WTC11 (cell line): Measurements from ENCODE around the gene POU5F1. TPM values are rescaled to one million over a fixed set of nuclear protein-coding genes. Genes with fewer than 3 reads are reported as not detected.

Experiments used
- ATAC-seq: fragments of 200-7000 bp; cut with Tn5 transposase; 2 replicates; pipeline ENCODE4 v1.10.0; 2021; ENCODE audit warnings: mild to moderate bottlenecking, moderate library complexity
- CTCF ChIA-PET: fragments of 300-600 bp; sonication (Branson Sonifier 250); formaldehyde crosslinking; loops from one replicate; lab custom pipeline; 2021; ENCODE audit warnings: antibody characterized with exemption; lab: Charles Lee
- POLR2A ChIA-PET: fragments of 350-600 bp; sonication (Branson Sonifier 250); formaldehyde crosslinking; loops from one replicate; lab custom pipeline; 2021; ENCODE audit warnings: antibody characterized with exemption; lab: Charles Lee
- DNase-seq: peaks from one replicate; pipeline ENCODE4 v3.0.0; 2021; ENCODE audit warnings: low spot score
- H3K27ac Mint-ChIP-seq: 2 replicates; pipeline ENCODE4 v1.8.0; 2021; ENCODE audit warnings: mixed read lengths
- H3K27me3 Mint-ChIP-seq: 2 replicates; pipeline ENCODE4 v1.8.0; 2021; ENCODE audit warnings: low read depth, mild to moderate bottlenecking, moderate library complexity, mixed read lengths
- H3K36me3 Mint-ChIP-seq: 2 replicates; pipeline ENCODE4 v1.8.0; 2021; ENCODE audit warnings: mixed read lengths
- H3K4me1 Mint-ChIP-seq: 2 replicates; pipeline ENCODE4 v1.8.0; 2022; ENCODE audit warnings: mixed read lengths
- H3K4me3 Mint-ChIP-seq: 2 replicates; pipeline ENCODE4 v1.8.0; 2021; ENCODE audit warnings: mild to moderate bottlenecking, moderate library complexity, mixed read lengths
- H3K9me3 Mint-ChIP-seq: 2 replicates; pipeline ENCODE4 v1.8.0; 2021; ENCODE audit warnings: mixed read lengths
- CDX4 ChIP-seq: fragments of 250-450 bp; sonication (Bioruptor Pico); IDR thresholded peaks from 2 replicates; pipeline ENCODE4 v1.9.0; 2021; ENCODE audit warnings: moderate library complexity, mild to moderate bottlenecking, inconsistent platforms, borderline replicate concordance
- CREM ChIP-seq: sonication (generic); formaldehyde crosslinking; IDR thresholded peaks from 2 replicates; pipeline ENCODE4 v1.8.1; 2022; ENCODE audit warnings: mild to moderate bottlenecking, missing genetic modification reagents, moderate library complexity
- CTCF ChIP-seq: fragments of 200-600 bp; IDR thresholded peaks from 2 replicates; pipeline ENCODE4 v1.8.0; 2022; ENCODE audit warnings: antibody characterized with exemption
- ETV6 ChIP-seq: sonication (generic); formaldehyde crosslinking; IDR thresholded peaks from 2 replicates; pipeline ENCODE4 v1.8.1; 2022; ENCODE audit warnings: mild to moderate bottlenecking, missing genetic modification reagents
- FOXP4 ChIP-seq: sonication (generic); formaldehyde crosslinking; IDR thresholded peaks from 2 replicates; pipeline ENCODE4 v1.8.0; 2022; ENCODE audit warnings: mild to moderate bottlenecking, missing genetic modification reagents
- NR1H2 ChIP-seq: sonication (generic); formaldehyde crosslinking; IDR thresholded peaks from 2 replicates; pipeline ENCODE4 v1.9.0; 2021; ENCODE audit warnings: mild to moderate bottlenecking, moderate library complexity, missing genetic modification reagents
- NR3C1 ChIP-seq: sonication (generic); formaldehyde crosslinking; conservative IDR thresholded peaks from 2 replicates; pipeline ENCODE4 v1.8.1; 2023; ENCODE audit warnings: low read depth, mild to moderate bottlenecking, missing genetic modification reagents
- OVOL2 ChIP-seq: fragments of 250-450 bp; sonication (Bioruptor Pico); IDR thresholded peaks from 2 replicates; pipeline ENCODE4 v1.9.0; 2021; ENCODE audit warnings: mild to moderate bottlenecking, borderline replicate concordance
- RELA ChIP-seq: sonication (generic); formaldehyde crosslinking; IDR thresholded peaks from 2 replicates; pipeline ENCODE4 v1.8.1; 2022; ENCODE audit warnings: missing genetic modification reagents, mild to moderate bottlenecking, borderline replicate concordance
- SMAD4 ChIP-seq: sonication (generic); formaldehyde crosslinking; IDR thresholded peaks from 2 replicates; pipeline ENCODE4 v1.8.0; 2022; ENCODE audit warnings: mild to moderate bottlenecking, missing genetic modification reagents
- TEAD1 ChIP-seq: sonication (generic); formaldehyde crosslinking; IDR thresholded peaks from 2 replicates; pipeline ENCODE4 v1.8.0; 2022; ENCODE audit warnings: mild to moderate bottlenecking, missing genetic modification reagents
- TEAD4 ChIP-seq: sonication (generic); formaldehyde crosslinking; IDR thresholded peaks from 2 replicates; pipeline ENCODE4 v1.8.0; 2022; ENCODE audit warnings: mild to moderate bottlenecking, missing genetic modification reagents
- ZNF281 ChIP-seq: sonication (generic); formaldehyde crosslinking; IDR thresholded peaks from 2 replicates; pipeline ENCODE4 v1.8.0; 2023; ENCODE audit warnings: mild to moderate bottlenecking, missing genetic modification reagents
- ZNF423 ChIP-seq: fragments of 250-450 bp; sonication (Bioruptor Pico); IDR thresholded peaks from 2 replicates; pipeline ENCODE4 v2.1.2; 2022; ENCODE audit warnings: mild to moderate bottlenecking, moderate library complexity
- ZNF532 ChIP-seq: fragments of 250-450 bp; sonication (Bioruptor Pico); IDR thresholded peaks from 2 replicates; pipeline ENCODE4 v1.9.0; 2021; ENCODE audit warnings: mild to moderate bottlenecking, borderline replicate concordance
- total RNA-seq: library from RNA; stranded (reverse); gene quantifications from 3 replicates; pipeline ENCODE4 v1.2.3, GENCODE V29; 2021

Gene POU5F1
- total RNA-seq, 1 experiment from 2014 or later, result 2,735 TPM

GRCh38 chr6:31179042-31179386 lies 8.5 kb upstream of the POU5F1 start:
- DNase-seq, result no peak
- CTCF ChIA-PET, result no interaction called here
- H3K9me3 Mint-ChIP-seq, result no peaks in the 10 kb centered on the region
- no peak for TF ChIP-seq ZNF281 (CRISPR knock-in tag)
- no peak for TF ChIP-seq TEAD1 (CRISPR knock-in tag)
- TF ChIP-seq FOXP4 (CRISPR knock-in tag), result no peak
- no peak for TF ChIP-seq ZNF532
- TF ChIP-seq SMAD4 (CRISPR knock-in tag), result no peak
- no peak for TF ChIP-seq CREM
- no peak for TF ChIP-seq NR1H2 (CRISPR knock-in tag)
- no peak for TF ChIP-seq RELA (CRISPR knock-in tag)
- TF ChIP-seq ZNF423 (CRISPR knock-in tag), result no peak
- no peak for TF ChIP-seq NR3C1
- TF ChIP-seq ETV6 (CRISPR knock-in tag), result no peak
- TF ChIP-seq CTCF, result no peak
- TF ChIP-seq TEAD4, result no peak
- TF ChIP-seq OVOL2, result no peak
- TF ChIP-seq CDX4 (CRISPR knock-in tag), result no peak
- TF ChIP-seq, all 79 proteins: peak for 0
- Mint-ChIP-seq H3K4me3 (peak overlapping the region; percentile 20; the same call in 1 of the 2 replicates), H3K27ac (peak overlapping the region; percentile 39), H3K4me1 (peaks cover 65% of the 10 kb centered on the region), H3K27me3 (no peaks in the 10 kb centered on the region), H3K36me3 (peaks cover 9% of the 10 kb centered on the region)
- POLR2A ChIA-PET, result interaction anchor here (0.6 kb wide), 1 partner anchor 13 kb away, joined by 4 read pairs; no protein-coding TSS in a partner anchor
- no peak for ATAC-seq
